ENCODE data around the gene GADL1.

GADL1 gene

GRCh38 chr3:30855400-30856292, 38.8 kb downstream of the GADL1 start:
- peak; percentile 8 for DNase-seq (ENCODE audit: low read depth, low spot score)
- TF ChIP-seq CTCF (IDR thresholded peaks at IDR 0.05; ENCODE audit: low read depth, low read length): no peak
- in situ Hi-C loops (cut with HindIII; ENCODE audit: low sequenced_read_pairs): no loop called here
- no peak overlapping the region for H3K4me3 ChIP-seq (ENCODE audit: low read depth, low read length)

DNA sequence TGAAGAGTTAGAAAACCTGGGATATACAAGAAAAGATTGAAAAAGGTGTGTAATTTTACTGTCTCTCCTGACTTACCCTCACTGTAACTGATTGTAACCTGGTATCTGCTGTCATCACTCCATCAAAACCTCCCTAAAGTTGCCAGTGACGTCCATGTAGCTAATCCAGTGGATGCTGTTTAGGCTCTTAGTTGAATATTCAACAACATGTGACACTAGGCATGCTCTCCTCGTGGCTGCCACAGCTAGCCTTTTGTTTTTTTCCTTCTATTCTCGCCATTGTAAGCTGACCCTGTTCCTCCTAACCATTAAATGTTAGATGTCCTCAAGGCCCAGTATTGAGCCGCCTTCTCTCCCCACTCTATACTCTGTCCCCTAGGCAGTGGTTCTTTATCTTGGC, 41.6 kb downstream of the GADL1 start:
- no peak overlapping the region for H3K4me3 ChIP-seq (ENCODE audit: low read depth, low read length)
- TF ChIP-seq CTCF (IDR thresholded peaks at IDR 0.05; ENCODE audit: low read depth, low read length): no peak
- in situ Hi-C loops (cut with HindIII; ENCODE audit: low sequenced_read_pairs): no loop called here
- DNase-seq (ENCODE audit: low read depth, low spot score): no peak

DNA sequence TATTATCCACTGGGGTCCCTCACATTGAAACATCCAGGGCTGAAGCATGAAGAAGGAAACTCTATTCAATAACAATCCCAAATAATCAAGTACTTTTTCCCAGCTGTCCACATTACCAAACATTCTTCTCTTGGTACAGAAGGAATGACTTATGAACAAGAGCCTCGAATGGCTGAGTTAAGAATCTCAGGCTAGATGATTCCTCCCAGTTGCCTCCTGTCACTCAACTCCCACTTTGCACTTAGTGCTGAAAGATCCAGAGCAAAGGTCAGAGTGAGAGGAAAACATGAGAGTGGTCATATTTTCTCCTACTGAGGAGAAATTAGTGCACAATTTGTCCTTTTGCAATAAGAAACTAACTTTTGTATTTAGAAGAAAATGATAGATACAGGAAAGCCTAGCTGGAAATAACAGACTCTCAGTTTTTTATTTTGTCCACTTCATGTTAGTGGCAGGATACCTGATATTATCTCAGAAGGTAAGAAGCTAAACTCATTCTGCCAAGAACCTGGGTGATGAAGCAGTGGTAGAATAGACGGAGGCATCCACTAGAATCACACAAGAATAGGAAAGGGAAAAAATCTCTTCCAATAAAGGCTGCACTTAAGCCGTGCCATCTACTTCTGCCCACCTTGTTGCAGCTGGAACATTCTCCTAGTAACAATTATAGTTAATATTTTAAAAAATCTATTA, 46.2 kb downstream of the GADL1 start:
- no peak overlapping the region for H3K4me3 ChIP-seq (ENCODE audit: low read depth, low read length)
- in situ Hi-C loops (cut with HindIII; ENCODE audit: low sequenced_read_pairs): no loop called here
- no peak for TF ChIP-seq CTCF (IDR thresholded peaks at IDR 0.05; ENCODE audit: low read depth, low read length)
- DNase-seq (ENCODE audit: low read depth, low spot score): no peak

DNA sequence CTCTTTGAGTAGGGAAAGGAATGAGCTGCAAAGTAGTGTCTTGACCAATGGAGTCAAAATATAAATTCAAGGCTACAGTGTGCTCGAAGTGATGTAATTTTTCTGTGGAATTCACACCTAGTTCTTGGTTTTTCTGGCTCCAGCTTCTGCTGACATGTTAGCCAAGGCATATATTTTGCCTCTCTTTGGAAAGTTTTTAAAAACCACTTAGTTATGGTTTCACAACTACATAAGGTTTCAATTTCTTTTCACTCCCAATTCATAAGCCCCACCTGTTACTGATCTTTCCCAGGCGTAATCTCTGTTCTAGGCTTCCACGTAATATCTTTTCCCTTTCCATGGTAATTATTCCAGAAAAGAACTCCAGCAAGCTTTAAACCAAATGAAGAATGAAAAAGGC, 46.9 kb downstream of the GADL1 start:
- no peak for TF ChIP-seq CTCF (IDR thresholded peaks at IDR 0.05; ENCODE audit: low read depth, low read length)
- in situ Hi-C loops (cut with HindIII; ENCODE audit: low sequenced_read_pairs): no loop called here

DNA sequence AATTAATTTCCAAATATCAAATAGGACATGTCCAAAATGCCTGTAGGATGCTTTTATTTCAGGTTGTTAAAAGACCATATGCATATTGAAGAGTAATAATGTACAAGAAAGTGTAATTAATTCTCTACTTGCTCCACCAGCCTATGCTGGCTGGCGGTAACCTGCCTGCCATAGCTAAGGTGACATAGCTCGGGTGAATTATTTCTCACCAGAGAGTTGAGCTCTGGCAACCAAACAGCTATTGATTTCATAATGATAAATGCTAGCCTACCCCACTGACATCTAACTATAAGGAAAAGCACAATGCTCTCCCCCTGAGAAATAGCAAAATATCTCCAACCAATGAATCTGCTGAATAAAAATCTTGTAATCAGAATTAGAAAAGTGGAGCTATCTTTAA, 48.9 kb downstream of the GADL1 start:
- no peak for TF ChIP-seq CTCF (IDR thresholded peaks at IDR 0.05; ENCODE audit: low read depth, low read length)
- no peak for DNase-seq (ENCODE audit: low read depth, low spot score)
- H3K4me3 ChIP-seq (ENCODE audit: low read depth, low read length): no peak overlapping the region
- in situ Hi-C loops (cut with HindIII; ENCODE audit: low sequenced_read_pairs): no loop called here

More for the DNA sequence above, 46.9 kb downstream of the GADL1 start:
- no peak overlapping the region for H3K4me3 ChIP-seq (ENCODE audit: low read depth, low read length)
- DNase-seq (ENCODE audit: low read depth, low spot score): no peak

GRCh38 chr3:30843877-30844276, 50.6 kb downstream of the GADL1 start:
- in situ Hi-C loops (cut with HindIII; ENCODE audit: low sequenced_read_pairs): no loop called here
- DNase-seq (ENCODE audit: low read depth, low spot score): no peak
- no peak for TF ChIP-seq CTCF (IDR thresholded peaks at IDR 0.05; ENCODE audit: low read depth, low read length)
- H3K4me3 ChIP-seq (ENCODE audit: low read depth, low read length): no peak overlapping the region
